Stomach (tissue), 9 donors: ENCODE measurements around the gene AATK. TPM values are rescaled to one million over a fixed set of nuclear protein-coding genes. Genes with fewer than 3 reads are reported as not detected.
A peak's percentile ranks its signal among the peaks of the same experiment; 100 is the strongest.

Source experiments
- DNase-seq, 2 donors: peaks; one replicate each; pipeline versions ENCODE4 v3.0.0 to v3.0.0-alpha.2; 2013 to 2019
- H3K27ac ChIP-seq, 5 donors: fragments of 200-600 bp in 4 of 5; sonication (generic) in 4 of 5; one replicate each; pipeline ENCODE4 v1.5.1; 2013 to 2019; ENCODE audit warnings: mild to moderate bottlenecking in 1 of 5, moderate library complexity in 1 of 5
- H3K27me3 ChIP-seq, 3 donors: fragments of 200-600 bp; sonication (generic); one replicate each; pipeline ENCODE4 v1.5.1; 2017 to 2019; ENCODE audit warnings: mixed run types in 1 of 3
- H3K36me3 ChIP-seq, 4 donors: fragments of 200-600 bp; sonication (generic); 1 replicate in 3 of 4; 2 replicates in 1 of 4; pipeline ENCODE4 v1.5.1; 2016 to 2019
- H3K4me1 ChIP-seq, 4 donors: fragments of 200-600 bp; sonication (generic); one replicate each; pipeline ENCODE4 v1.5.1; 2016 to 2019
- H3K4me3 ChIP-seq, 4 donors: fragments of 200-600 bp; sonication (generic) in 3 of 4; one replicate each; pipeline ENCODE4 v1.5.1; 2016 to 2019; ENCODE audit warnings: mild to moderate bottlenecking in 1 of 4
- H3K9me3 ChIP-seq, 4 donors: fragments of 200-600 bp; sonication (generic); one replicate each; pipeline ENCODE4 v1.5.1; 2016 to 2019
- EP300 ChIP-seq: sonication (generic); formaldehyde crosslinking; IDR thresholded peaks from one replicate; pipeline ENCODE4 v1.6.1; 2017; ENCODE audit warnings: antibody characterized with exemption
- POLR2A ChIP-seq, 4 donors: fragments of 450-650 bp; IDR thresholded peaks; one replicate each; pipeline ENCODE4 v1.6.1; 2016; ENCODE audit warnings: antibody characterized with exemption in 4 of 4, control low read depth in 2 of 4, mild to moderate bottlenecking in 1 of 4, moderate library complexity in 1 of 4
- POLR2AphosphoS5 ChIP-seq, 3 donors: sonication (generic); formaldehyde crosslinking; IDR thresholded peaks; one replicate each; pipeline ENCODE4 v1.6.1; 2016; ENCODE audit warnings: antibody characterized with exemption in 3 of 3
- WGBS, 5 donors: extraction: QIAGEN DNeasy Blood & Tissue Kit in 3 of 5; methylation state at CpG; one replicate each; pipeline versions ENCODE4 v1.1.5 to v1.1.7; 2013 to 2018; 5-methylcytosine and 5-hydroxymethylcytosine counted together
- intact Hi-C: fragments of 100-400 bp; cut with DNase I; formaldehyde crosslinking; loops from one replicate; pipeline ENCODE4 v1.15.1; 2023; ENCODE audit warnings: low total_unique reads
- polyA plus RNA-seq, 3 donors: library from polyadenylated mRNA; stranded (reverse); fragments of 200-250 nt; gene quantifications; one replicate each; pipeline ENCODE4 v1.2.3, GENCODE V29; 2013
- total RNA-seq, 5 donors: library from RNA; depleted of rRNA; stranded (reverse); fragments of >200 nt; gene quantifications; one replicate each; pipeline versions ENCODE4 v1.1.0 to v1.2.3, GENCODE V29; 2014 to 2016
- TF ChIP-seq, protein P1 (sequence below), 7 experiments: fragments of 450-650 bp in 4 of 7; fragments of 200-600 bp in 3 of 7; sonication (generic) in 3 of 7; IDR thresholded peaks; one replicate each; pipeline ENCODE4 v1.5.1; 2016 to 2019; ENCODE audit warnings: antibody characterized with exemption in 7 of 7, control low read depth in 2 of 7, mild to moderate bottlenecking in 1 of 7
- donor health status: healthy with polysubstance abuse.
- donor health status: Bipolar disorder and iron deficiency.
- donor health status: healthy.

AATK gene
- total and polyA plus RNA-seq, 8 donors = 0.87 to 31.7 (median 7.3) TPM

DNA sequence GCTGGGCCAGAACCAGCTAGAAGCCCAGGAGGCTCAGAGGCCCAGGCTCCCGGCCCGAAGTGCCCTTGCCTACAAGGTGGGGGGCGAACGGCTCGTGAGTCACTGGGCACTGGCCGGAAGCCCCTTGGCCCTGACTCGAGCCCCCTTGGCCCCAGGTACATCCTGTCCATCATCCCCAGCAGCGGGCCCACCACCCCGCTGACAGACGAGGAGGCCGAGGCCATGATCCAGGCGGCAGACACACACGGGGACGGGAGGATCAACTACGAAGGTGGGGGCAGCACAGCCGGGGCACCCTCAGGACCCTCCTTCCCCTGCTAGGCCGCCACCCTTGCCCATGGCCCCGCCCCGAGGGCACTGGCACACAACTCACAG is 15.8 kb upstream of the AATK start:
- Histone ChIP-seq H3K36me3 (no peaks in the 10 kb centered on the region), H3K9me3 (no peaks in the 10 kb centered on the region), H3K4me1 (no peaks in the 10 kb centered on the region), H3K27me3 (peaks cover 0 to 52% (median 0%) of the 10 kb centered on the region in 3 donors), H3K4me3 (no peak overlapping the region), H3K27ac (no peak overlapping the region)
- WGBS, 5 donors = 85 to 97% (median 92%) methylated on average over 6 to 19 of the region's 19 CpGs
- DNase-seq = no peak
- intact Hi-C loops = no loop called here
- TF ChIP-seq, protein P1, sequence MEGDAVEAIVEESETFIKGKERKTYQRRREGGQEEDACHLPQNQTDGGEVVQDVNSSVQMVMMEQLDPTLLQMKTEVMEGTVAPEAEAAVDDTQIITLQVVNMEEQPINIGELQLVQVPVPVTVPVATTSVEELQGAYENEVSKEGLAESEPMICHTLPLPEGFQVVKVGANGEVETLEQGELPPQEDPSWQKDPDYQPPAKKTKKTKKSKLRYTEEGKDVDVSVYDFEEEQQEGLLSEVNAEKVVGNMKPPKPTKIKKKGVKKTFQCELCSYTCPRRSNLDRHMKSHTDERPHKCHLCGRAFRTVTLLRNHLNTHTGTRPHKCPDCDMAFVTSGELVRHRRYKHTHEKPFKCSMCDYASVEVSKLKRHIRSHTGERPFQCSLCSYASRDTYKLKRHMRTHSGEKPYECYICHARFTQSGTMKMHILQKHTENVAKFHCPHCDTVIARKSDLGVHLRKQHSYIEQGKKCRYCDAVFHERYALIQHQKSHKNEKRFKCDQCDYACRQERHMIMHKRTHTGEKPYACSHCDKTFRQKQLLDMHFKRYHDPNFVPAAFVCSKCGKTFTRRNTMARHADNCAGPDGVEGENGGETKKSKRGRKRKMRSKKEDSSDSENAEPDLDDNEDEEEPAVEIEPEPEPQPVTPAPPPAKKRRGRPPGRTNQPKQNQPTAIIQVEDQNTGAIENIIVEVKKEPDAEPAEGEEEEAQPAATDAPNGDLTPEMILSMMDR (IDR thresholded peaks at IDR 0.05) = no peak

DNA sequence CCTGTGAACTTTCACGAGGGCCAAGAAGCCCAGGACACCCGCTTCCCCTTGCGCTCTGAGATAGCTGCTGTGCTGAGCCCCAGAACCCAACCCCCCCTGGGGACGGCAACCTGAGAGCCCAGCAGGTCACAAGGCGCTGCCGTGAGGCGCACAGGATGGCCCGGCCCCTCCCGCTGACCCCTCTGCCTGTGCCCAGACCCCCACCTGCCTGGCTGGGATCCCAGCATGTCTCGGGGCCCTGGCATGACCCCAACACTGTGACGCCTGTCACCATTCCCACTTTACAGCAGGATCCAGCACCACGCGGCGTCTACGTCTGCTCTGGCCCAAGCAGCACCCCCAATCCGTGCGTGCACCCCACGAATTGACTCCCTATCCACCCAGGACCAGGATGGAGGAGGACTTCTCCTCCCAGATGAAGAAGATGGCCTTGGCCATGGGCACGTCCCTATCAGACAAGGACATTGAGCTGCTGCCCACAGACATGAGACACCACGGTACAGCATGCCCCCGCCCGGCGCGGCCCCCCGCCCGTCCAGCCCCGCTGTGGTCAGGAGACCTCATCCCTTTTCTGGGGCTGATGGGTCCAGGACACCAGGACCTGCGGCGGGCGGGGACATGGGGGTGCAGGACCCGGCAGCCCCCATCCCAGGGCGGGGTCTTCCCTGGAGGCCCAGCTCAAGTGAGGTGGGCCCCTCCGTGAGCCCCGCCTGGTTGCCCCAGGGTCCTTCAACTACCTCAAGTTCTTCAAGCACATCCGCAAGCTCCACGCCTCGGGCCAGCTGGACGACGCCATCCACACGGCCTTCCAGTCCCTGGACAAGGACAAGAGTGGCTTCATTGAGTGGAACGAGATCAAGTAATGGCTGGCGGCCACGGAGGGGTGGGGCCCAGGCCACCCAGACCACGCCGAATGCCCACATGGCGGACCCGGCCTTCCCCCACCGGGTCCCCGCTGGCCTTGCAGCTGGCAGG is 15.1 kb upstream of the AATK start:
- intact Hi-C loops = no loop called here
- TF ChIP-seq, protein P1 (IDR thresholded peaks at IDR 0.05) = no peak
- TF ChIP-seq EP300 (no peak), POLR2A (IDR thresholded peaks at IDR 0.05) (no peak)
- DNase-seq = no peak
- no peaks in the 10 kb centered on the region for H3K9me3 ChIP-seq
- H3K4me1 ChIP-seq = no peaks in the 10 kb centered on the region
- no peak overlapping the region for H3K27ac ChIP-seq
- 89 to 94% (median 92%) methylated on average over 42 to 49 of the region's 49 CpGs for WGBS, 5 donors
- H3K4me3 ChIP-seq = no peak overlapping the region
- H3K36me3 ChIP-seq = no peaks in the 10 kb centered on the region
- peaks cover 0 to 52% (median 0%) of the 10 kb centered on the region in 3 donors for H3K27me3 ChIP-seq

DNA sequence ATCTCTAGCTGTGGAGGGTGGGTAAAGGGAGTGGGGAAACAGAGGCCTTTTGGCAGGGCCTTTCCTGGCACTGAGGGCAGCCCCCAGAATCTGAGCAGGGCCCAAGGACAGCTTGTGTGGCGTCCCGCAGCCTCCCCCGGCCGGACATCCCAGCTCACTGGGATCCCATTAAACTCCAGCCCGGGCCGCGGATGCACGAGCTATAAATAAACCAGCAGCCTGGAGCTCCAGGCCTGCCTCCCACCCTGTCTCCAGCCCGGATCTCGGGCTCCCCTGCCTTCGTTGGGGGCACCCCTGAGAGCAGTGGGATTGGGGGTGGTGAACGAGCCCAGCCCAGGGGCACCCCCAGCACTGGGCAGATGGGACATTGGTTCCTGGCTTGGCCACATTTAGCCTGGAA is 13.8 kb upstream of the AATK start:
- TF ChIP-seq, protein P1 (IDR thresholded peaks at IDR 0.05) = no peak
- TF ChIP-seq POLR2A (IDR thresholded peaks at IDR 0.05) (no peak), POLR2AphosphoS5 (IDR thresholded peaks at IDR 0.05) (no peak), EP300 (no peak)
- Histone ChIP-seq H3K4me1 (no peaks in the 10 kb centered on the region), H3K9me3 (peaks cover 0 to 7% (median 0%) of the 10 kb centered on the region in 4 donors), H3K4me3 (no peak overlapping the region), H3K27me3 (peaks cover 0 to 52% (median 0%) of the 10 kb centered on the region in 3 donors), H3K27ac (no peak overlapping the region), H3K36me3 (no peaks in the 10 kb centered on the region)
- 70 to 86% (median 75%) methylated on average over 11 to 12 of the region's 12 CpGs for WGBS, 5 donors
- intact Hi-C loops = no loop called here
- DNase-seq = no peak

DNA sequence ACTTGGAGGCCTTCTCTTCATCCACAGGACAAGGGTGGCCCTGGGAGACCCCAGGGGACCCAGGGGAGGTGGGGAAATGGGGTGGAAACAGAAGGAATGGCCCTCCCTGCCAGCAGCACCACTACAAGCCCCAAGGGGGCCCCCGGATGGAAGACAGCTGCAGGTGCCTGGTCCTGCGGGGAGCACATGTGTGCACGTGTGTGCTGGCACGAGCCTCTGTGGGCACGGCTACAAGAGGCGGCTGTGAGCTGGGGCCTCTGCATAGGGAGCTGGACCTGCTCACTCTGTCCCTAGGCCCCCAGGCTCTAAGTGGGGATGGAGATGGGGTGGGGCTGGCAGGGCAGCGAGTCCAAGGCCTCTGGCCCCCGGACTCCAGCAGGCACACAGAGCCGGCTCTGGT is 13.2 kb upstream of the AATK start:
- no peak overlapping the region for H3K4me3 ChIP-seq
- WGBS, 5 donors = 57 to 77% (median 73%) methylated on average over 8 to 9 of the region's 9 CpGs
- no peaks in the 10 kb centered on the region for H3K36me3 ChIP-seq
- H3K4me1 ChIP-seq = no peaks in the 10 kb centered on the region
- peaks cover 0 to 46% (median 0%) of the 10 kb centered on the region in 3 donors for H3K27me3 ChIP-seq
- TF ChIP-seq, protein P1 (IDR thresholded peaks at IDR 0.05) = no peak
- no peak for TF ChIP-seq EP300
- TF ChIP-seq POLR2A (IDR thresholded peaks at IDR 0.05) = no peak
- TF ChIP-seq POLR2AphosphoS5 (IDR thresholded peaks at IDR 0.05) = no peak
- peak in 1 of 2 donors; percentile 44 for DNase-seq
- intact Hi-C loops = no loop called here
- H3K9me3 ChIP-seq = peaks cover 0 to 7% (median 0%) of the 10 kb centered on the region in 4 donors
- no peak overlapping the region for H3K27ac ChIP-seq
